HG02943 (cell line): Measurements from ENCODE around the gene ISM1.

Experiments used
- ATAC-seq: cut with Tn5 transposase; IDR thresholded peaks from one replicate; pipeline ENCODE4 v1.9.1; 2021; ENCODE audit warnings: mild to moderate bottlenecking, low read depth, moderate library complexity; ENCODE audit not compliant: unreplicated experiment

ISM1 gene

DNA sequence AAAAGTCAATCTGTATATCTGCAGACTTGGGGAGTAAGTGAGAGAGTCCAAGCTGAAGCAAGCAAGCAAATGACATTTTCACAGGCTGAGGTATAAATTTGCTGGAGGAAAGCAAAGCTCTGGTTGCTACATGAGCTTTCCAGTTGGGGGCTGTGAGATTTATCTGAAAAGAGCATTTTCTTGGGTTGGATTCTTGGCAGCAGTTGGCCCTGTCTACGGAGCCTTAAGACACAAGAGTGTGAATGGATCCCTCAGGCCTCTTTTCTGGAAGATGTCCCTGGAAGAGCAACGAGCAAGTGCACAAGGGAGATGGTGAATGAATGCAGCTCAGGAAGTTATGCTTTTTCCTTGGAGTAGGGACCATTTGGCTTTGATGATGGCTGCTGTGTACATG is 30.8 kb downstream of the ISM1 start:
- ATAC-seq = no peak

DNA sequence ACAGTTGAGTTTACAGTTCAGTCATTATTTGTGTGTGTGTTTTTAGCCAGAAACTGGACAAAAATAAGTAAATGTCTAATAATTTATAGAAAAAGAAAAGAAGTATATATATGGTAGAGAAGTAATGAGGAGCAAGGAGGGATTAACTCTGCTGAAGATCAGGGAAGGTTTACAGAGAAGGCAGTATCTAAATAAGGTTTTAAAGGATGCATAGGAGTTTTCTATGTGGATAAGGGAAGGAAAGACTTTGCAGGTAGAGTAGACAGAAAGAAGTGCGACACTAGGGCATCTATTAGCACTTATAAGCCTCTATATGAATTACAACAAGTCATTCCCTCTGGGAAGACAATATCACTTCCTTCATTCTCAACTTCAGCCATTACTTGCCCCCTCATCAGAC is 34.3 kb downstream of the ISM1 start:
- ATAC-seq = no peak

DNA sequence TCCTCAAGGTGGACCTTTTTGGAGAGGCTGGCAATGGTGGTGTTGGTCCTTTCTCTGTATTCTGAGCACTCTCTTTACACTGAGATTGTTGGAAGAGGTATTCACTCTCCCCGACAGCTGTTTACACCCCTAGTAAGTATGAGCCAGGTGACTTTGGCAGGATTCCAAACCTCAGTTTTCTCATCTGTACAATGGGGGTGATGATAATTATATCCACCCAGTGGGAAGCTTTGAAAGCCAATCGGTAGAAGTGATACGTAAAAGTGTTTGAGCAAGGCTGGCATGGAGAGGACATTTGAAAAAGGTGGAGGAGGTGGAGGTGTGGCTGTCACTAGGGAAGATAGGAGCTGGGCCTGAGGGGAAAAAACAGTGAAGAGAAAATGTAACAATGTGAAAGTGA is 35.5 kb downstream of the ISM1 start:
- ATAC-seq = no peak

DNA sequence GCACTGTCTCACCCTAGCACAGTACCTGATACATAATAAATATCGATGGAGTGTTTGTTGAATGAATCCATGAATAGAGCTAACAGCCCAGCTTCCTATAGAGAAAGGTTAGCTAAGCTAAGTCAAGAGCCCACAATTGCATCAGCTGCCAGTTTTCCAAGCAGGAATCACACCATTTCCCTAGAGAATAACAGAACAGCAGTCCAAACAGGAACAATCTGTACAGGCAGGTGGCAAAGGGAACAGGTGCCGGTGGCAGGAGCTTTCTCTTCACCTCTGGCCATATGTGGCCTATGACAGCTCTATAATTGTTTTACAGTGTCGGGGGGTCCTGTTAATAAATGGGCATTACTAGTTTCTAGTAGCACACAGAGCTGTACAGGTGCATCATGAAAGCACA is 38.8 kb downstream of the ISM1 start:
- ATAC-seq = no peak

DNA sequence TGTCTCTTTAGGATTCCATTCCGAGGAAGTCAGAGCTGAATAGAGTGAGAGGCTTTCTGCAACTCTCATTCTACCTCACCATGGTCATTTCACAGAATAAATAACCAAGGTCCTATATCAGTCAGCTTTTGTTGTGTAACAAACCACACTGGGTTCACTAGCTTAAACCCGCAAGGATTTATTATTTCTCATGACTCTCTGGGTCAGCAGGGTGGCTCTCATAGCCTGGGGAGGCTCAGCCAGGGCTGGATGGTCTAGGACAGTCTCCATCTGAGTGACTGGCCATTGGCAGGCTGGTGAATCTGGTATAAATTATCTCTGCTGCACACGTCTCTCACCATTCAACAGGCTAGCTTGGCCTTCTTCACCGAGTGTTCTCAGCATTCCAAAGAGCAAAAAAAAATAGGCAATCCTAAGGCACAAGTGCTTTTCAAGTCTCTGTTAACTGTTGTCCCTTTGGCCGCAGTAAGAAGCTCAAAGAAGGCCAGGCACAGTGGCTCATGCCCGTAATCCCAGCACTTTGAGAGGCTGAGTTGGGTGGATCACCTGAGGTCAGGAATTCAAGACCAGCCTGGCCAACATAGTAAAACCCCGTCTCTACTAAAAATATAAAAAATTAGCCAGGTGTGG is 39.7 kb downstream of the ISM1 start:
- no peak for ATAC-seq

DNA sequence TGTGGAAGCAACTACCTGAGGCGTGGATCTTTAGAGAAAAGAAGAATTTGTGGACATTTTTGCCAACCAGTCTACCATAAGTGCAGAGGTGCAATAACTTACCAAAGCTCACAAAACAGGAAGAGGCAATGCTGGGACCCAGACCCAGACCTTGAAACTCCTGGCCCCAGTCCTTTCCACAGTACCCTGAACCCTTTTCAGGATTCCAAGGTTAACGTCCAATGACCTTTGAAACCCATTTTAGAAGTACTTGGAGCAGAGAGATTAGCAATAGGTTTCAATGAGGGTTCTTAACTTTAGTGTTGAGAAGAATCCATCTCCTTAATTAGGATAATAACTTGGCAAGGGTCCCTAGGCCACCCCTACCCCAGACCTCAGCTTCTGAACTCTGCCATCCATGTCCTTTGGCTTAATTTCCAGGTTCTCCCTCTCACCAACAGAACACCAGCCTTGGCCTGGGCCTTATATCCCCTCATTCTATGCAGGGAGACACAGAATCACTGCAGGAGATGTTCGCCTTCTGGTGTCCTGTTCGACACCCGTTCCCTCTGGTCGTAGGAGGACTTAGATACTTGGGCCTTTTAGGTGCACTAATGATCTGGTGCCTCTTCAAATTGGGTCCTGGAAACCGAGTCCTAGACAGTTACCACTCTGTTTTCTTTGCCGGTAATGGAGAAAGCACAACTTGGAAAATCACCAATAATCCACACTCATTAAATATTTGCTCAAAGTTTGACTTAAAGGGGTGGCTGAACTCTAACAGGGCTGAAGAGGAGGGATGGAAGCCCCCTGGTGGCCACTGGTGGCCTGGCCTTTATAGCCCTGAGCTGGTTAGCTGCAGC is 40.6 kb downstream of the ISM1 start:
- peak; percentile 46 for ATAC-seq

DNA sequence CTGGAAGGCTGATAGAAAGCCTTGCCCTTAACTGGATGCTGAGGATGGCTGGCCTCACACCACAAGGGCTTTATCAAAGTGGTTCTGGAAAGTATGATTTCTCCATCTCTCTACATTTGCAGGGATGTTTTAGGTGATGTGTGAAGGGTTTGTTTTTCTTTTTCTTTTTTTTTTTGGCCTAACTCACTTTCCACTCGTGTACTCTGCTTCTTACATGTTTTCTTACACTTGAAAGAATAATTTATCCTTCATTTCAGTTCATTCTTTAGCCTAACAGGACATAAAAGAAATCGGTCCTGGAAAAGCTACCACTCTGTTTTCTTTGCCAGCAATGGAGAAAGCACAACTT is 41.2 kb downstream of the ISM1 start:
- ATAC-seq = no peak

DNA sequence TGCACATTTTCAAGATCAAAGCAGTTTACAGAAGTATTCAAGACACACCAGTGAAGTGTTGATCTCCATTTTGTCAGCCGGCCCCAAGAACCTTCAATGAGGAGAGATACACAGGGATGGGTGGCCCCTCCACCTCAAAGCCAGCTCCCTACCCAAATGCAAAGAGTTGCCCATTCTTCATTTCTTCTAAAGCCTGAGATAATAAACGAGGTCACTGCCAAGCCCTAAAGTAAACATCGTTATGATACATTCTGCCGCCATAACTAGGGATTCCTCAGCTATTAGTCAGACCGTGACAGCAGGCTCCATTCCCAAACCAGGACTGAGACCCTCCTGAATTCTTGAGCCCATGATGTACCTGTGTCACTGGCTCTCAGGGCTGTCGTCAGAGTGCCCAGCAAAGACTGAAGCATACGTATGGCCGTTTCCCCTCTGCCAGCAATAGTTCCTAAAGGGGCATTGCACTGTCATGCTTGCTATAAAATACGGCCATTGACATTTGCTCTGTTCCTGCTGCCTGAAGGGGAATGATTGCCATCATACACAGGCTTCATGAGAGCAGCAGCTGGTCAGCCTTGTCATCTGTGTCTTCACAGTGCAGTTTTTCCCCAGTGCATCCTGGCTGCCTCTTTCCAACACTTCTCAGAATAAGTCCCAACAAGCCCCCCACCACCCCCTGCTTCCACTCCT is 41.7 kb downstream of the ISM1 start:
- no peak for ATAC-seq

DNA sequence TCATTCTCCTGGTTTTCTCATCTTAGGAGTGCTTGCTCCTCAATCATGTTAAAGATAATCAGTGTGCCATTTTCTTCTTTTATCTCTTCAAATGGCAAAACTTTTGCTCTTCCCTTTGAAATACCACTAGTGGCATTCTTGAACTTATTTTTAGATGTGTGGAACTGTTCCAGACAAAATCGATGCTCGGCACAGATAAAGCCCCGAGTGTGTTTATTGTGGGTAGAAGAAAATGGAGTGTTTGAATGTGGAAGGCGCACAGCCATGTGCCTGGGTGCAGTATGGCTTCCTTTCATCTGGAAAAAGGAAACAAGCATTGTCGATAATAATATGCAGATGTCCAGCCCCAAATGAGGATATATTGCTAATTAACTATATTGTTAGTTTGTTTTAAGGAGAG is 42.4 kb downstream of the ISM1 start:
- no peak for ATAC-seq

DNA sequence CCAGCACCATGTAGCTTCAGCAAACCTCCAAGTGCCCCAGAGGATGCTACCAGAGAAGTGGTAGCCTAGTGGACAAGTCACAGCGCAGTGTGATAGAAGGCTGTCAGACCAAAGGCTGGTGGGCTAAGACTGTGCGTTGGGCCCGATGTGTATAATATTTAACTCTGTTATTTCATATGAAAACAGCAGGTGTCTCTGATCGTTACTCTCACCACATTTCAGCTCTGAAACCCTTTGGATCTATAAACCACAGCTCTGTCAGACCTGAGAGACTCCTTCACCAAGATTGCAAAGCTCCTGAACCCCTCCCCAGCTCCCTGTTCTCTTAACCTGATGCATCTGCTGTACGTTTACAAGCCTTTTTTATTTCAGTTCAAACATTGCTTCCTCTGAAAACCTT is 43.8 kb downstream of the ISM1 start:
- no peak for ATAC-seq

DNA sequence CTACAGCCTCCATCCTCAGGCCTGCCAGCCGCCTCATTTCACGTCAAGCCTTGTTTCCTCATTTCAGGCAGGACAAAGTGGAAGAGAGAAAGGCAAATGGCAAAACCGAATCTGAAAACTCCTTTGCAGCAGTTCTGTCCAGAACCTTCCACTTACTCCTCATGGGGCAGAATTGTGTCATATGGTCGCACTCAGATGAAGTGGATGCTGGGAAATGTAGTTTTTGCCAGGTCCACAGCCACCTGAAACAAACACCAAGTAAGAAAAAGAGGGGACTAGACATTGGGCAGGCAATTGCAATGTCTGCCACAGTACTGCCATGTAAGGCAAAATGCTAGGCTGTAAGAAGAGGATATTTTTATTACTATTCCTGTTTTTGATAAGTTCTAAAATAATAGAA is 44.9 kb downstream of the ISM1 start:
- ATAC-seq = no peak

DNA sequence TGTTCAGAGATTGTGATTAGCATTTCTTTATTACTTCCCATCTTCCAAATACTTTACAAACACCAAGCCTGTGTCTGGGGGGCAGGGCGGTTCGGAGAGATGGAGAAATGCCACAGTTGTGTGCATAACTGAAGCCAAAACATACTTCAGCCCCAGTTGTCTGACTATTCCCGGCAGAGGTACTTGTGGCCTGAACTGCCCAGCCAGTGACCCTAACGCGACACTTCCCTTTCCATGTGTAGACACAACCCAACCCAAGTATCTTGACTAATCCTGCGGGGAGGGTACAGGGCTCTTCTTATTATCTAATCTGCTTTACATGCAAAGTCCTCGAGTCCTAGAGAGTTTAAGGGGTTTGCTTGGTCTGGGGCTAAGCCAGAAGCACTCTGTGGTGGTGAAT is 46.2 kb downstream of the ISM1 start:
- ATAC-seq = no peak

DNA sequence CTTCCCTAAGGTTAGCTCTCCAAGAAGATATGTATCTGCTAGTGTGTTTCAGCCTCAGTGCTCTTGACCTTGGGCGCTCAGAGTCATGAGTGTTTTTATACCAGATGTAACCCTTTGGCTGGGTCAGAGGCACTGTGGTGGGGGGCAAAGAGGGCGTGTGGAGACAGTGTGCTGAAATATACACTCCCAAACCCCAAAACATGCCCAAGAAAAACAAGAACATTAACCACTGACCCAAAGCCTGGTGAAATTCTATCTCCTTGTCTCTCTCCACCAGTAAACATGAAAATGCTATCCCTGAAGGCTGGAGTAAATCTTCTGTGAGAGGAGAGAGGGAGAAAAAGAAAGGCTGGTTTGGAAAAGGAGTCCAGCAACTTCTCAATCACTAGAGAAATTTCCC is 47.9 kb downstream of the ISM1 start:
- no peak for ATAC-seq

DNA sequence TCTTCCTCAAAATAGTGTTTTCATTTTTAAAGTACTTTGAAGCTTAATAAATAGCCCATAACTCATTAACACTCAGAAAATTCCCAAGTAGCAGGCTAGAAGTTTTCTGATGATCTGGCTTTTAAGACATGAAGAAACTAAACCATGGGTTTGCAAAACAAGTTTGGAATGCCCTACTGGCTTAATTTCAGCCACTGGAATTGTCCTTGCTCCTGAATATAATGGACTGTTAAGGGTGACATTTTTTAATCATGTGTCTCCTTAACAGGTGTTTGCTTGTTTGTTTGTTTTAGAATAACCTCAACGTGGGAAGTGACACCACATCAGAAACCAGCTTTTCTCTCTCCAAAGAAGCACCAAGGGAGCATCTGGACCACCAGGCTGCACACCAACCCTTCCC is 49.1 kb downstream of the ISM1 start:
- ATAC-seq = no peak

DNA sequence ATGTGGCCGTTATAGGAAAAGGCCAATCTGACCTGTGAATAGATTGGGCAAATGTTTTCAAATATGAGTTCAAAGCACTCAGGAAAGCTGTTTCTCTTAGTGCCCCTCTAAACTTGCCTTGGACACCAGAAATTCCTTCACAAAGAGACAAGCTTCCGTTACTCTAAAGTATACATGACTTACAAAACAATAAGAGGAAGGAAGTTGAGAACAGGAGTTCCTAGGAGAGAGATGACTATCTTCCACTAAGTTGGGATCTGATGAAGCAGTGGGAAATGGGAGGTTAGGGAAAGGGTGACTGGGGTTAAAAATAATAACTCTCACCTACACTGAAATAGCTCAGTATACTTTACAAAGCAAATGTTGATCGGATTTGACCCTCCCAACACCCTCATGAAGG is 50.0 kb downstream of the ISM1 start:
- no peak for ATAC-seq

DNA sequence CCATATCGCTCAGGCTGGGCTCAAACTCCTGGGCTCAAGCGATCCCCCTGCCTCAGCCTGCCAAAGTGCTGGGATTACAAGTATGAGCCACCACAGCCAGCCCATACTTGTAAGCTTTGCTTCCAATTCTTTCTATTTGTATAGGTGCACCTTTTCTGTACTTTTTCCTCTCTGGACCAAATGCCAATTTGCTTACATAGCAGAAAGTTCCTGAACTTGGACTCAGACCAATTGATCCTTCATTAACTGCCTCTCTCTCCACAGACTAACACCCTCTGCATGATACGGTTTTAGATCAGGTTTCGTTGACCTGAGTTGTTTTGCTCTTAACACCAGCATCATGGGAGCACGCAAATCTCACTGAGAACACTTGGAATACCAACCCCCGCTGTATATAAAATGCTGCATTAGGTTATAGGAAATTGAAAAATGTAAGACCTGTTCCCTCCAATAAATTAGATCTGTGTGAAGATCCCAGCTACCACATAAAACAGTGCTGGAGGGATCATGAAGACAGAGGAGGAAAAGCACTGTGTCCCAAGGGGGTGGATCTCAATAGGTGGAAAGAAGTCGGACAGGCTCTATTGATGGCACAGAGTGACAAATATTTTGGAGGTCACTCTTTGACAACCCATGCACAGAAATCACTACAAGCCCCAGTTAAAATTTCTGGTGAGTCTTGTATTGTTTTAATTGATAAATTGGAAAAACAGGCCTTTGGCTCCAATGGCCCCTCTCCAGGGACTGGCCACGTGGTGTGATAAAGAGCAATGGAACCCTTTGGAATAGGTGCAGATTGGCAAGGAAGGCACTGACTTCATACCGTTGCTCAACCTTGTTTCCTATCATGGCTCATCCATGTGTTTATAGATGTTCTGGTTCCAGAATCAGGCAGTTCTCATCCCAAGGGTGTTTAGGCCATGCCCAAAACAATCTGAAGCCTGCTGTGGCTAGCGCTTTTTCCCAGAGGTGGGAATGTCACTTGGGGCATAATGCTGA is 51.2 kb downstream of the ISM1 start:
- ATAC-seq = no peak

DNA sequence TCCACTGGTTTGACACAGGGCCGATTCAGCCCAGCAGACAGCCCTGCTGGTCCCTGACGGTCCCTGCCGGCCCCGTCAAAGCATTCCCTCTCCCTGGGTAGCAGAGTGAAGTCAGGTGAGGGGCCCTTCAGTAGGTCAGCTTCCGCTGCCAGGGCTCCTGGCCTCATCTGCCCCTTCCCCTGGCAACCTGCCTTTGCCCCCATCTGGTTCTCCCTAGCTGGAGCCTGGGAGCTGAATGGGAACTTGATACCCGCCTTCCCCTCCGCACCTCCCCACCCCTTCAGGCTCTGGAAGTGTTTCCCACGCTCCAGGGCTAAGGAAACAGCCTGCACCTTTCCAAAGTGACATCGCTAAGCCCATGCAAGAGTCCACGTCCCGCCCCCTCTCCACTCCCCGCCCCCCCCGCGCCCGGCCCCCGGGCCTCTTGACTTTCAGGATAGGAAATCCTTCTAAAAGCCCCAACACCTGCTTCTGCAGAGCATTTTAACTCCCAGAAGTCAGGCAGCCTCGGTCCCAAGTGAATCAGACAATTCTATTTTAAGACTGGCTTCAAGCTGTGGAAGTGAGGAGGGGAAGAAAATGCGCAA is 53.3 kb downstream of the ISM1 start:
- no peak for ATAC-seq

DNA sequence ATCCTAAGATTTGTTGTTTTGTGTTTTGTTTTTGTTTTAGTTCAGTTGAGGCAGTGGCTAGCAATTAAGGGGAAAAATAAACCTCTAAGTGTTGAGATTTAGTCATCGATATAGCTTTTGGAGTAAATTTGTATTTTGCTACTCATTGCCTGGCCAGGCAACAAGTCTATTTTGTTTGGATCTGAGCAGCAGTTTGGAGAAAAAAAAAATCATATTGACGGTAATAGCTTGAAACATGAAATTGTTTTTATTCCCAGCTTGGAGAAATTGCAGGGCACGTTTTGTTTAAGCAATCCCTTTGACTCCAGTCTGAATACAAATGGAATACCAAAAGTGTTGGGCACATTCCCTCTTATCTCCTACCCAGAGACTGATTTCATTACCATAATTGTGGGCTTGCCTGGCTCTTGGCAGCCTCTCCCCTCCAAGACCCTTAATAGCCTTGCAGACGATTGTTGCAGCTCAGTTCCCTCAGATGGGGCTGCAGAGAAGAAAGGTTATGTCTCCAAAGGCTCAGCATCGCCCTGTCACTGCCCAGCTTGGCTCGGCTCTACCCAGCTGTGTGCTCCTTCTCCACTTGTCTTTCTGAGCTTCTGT is 56.0 kb downstream of the ISM1 start:
- ATAC-seq = no peak

DNA sequence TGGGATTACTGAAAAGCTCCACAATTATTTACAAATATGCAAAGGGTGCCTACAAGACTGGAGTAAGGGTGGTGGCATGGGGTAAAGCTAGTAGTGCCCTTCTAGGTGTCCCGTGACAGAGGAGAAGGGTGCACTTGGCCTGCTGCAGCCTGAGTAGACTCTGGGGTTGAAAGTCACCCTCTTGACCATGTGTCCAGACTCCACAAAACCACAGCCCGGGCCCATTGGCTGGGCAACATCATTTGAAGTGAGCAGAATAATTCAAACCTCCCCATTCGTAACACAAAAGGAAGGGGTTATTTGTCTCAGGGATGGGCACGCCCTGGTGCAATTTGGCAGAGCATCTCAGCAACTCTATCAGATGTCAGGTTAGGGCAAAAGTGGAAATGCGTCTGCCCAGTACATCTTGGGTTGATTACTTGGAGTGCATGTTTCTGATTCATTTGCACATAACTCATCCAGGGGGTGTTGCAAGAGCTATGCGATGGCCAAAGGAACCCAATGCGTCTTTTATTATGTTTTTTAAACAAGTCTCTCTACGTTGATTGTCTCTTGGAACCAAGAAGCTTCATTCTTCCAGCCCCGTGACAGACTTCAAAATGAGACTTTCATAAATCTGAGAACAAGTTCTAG is 56.7 kb downstream of the ISM1 start:
- no peak for ATAC-seq
